GM12873 (cell line): Measurements from ENCODE around the gene DLX5.

ENCODE experiments used
- TF ChIP-seq, protein P1 (sequence below): IDR thresholded peaks from 2 replicates; pipeline ENCODE4 v1.5.1; 2012; ENCODE audit warnings: low read depth, mild to moderate bottlenecking, moderate library complexity, low read length, control low read depth; ENCODE audit not compliant: insufficient read depth; ENCODE audit errors: missing control alignments

DLX5 gene

DNA sequence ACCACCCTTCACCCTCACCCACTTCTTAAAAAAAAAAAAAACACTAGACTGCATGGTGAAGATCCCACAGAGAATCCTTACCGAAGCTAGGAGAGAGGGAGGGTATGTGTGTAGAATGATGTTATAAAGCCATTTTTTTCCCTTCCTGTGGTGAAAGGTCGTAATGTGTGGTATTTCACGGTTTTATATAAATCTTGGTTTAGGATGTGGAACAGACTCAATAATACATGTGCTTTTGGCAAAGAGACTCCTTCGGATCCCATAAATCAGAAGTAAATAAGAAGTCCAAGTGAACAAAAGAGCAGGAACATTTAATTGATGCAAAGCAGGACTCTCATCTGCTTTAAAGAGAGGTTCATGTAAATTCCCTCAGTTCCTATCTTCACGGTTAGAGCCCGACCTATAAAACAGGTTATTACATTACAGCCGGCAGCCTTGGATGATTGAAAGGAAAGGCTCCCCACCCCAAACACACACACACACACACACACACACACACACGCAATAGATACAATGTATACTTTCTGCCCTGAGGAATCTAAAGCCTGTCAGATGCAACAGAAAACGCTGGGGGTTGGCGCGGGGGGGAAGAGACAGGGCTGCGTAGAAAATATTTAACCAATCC is 8.8 kb downstream of the DLX5 start:
- TF ChIP-seq, protein P1, sequence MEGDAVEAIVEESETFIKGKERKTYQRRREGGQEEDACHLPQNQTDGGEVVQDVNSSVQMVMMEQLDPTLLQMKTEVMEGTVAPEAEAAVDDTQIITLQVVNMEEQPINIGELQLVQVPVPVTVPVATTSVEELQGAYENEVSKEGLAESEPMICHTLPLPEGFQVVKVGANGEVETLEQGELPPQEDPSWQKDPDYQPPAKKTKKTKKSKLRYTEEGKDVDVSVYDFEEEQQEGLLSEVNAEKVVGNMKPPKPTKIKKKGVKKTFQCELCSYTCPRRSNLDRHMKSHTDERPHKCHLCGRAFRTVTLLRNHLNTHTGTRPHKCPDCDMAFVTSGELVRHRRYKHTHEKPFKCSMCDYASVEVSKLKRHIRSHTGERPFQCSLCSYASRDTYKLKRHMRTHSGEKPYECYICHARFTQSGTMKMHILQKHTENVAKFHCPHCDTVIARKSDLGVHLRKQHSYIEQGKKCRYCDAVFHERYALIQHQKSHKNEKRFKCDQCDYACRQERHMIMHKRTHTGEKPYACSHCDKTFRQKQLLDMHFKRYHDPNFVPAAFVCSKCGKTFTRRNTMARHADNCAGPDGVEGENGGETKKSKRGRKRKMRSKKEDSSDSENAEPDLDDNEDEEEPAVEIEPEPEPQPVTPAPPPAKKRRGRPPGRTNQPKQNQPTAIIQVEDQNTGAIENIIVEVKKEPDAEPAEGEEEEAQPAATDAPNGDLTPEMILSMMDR: no peak

DNA sequence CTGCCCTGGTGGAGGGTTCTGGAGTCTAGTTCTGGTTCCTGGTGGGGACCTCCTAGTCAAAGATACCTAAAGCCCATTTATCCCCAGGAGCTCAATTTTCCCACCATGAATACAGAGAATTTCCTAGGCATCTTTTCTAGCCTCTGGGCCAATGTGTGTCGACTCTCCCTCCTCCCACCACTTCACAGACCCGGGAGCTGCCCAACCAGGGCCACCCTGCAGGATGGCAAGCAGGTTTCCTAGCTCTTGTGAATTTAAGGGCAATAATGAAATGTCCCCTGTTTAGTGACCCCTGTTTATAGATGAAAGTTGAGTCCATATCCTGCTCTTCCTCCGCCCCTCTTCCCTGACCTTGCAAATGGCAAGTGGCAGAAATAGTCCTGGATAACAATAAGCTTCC is 9.4 kb downstream of the DLX5 start:
- TF ChIP-seq, protein P1: no peak

DNA sequence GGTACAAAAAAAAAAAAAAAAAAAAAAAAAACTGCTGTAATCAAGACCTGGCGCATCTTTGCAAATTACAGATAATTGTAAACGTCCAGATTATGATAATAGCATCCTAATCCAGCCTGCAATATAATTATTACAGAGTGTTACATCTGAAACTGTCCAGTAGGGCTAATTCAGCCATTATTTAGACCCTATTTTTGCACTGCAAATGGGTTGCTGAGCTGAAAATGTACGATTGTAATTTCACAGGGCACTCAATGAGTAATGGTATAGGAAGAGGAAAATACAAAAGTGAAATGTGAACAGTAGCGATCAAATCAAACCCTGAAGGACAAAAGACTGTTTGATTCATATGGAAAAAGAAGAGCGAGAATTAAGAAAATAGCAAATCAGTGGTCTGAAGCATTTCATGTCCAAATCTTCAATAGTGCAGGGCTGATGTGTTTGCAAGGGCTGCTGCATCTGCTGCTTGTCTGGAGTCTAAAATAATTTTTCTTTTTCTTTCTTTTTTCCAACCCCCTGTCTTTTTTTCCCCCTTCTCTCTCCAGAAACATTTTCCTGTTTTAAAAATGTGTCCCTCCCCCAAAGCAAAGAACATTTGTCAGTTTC is 10.4 kb downstream of the DLX5 start:
- TF ChIP-seq, protein P1: no peak

DNA sequence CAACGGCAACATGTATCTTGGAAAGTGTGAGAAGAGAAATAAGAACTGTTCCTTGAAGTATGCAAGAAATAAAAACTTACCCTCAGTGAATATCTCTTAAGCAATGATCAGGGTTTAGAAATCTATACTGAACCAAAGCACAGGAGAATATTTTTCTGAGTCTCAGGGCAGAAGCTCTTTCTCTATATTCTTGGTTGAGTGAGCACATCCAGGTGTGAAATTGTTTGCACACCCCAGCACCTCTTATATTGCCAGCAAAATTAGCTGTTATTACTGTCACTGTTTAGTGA is 10.8 kb downstream of the DLX5 start:
- TF ChIP-seq, protein P1: no peak

DNA sequence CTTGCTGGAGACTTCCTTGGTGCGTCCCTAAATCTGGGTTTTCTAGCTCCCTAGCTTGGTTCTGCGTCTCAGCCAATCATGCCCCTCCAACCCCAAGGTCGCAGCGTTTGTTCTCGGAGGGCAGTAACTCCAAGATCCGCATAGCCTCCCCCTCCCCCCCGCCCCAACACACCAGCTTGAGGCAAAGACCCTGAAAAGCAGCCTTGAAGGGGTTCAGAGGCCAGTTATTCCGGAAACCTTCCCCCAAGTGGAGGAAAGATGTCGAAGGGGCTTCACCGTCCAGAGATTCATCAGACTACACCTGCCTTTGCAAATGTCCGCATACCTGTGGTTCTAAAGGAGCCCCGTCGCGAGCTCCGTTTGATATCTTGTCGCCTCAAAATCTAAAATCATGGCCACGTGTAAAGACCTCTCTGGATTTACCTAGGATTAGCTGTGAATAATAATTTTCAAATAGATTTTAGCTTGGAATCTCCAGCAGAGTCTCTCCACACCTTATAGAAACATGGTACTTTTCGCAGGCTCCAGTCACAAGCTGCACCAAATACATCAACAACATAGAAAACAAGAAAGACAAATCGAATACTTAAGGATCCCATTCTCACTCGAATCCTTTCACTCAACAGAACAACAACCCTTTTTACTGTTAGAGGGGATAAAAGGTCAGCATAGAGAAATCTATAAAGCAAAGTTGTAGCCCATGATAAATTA is 11.3 kb downstream of the DLX5 start:
- TF ChIP-seq, protein P1: no peak

DNA sequence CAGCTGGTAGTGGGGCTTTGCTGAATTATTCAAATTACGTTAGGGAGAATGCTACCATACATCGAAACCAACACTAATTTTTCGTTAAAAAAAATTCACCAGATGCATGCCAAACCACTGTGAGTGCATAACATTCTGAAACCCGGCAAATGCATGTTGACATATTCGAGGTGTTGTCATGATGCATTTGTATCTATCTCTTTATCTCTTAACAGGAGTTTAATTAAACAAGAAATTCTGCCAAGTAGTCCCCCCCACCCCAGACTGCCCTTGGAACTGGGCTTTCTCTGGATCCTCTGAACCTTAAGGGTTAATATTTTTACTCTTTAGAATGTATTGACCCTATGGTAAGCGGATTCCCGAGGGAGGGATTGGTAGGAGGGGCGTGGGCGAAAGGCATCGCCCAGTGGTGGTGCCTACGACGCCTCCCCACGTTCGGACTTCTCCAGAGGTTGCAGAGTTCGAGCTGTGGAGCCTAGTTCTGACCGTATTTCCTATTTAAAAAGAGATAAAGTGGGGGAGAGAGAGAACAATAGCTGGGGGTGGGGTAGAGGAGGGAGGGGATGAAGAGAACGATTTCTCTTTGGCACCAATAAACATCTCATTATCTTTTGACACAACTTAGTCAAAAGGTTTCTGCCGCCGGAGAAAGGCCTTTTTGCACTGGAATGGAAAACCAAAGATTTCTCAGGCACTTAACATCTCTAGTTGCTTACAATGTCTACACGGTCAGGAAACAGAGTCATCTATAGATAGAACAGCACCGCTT is 12.1 kb downstream of the DLX5 start:
- TF ChIP-seq, protein P1: no peak
